Measurements from ENCODE around the gene LCMT2.

Gene LCMT2

GRCh38 chr15:43286074-43286473 is 44.3 kb downstream of the LCMT2 start:
- no peak overlapping the region for H2AFZ ChIP-seq
- no peak overlapping the region for H3K4me3 ChIP-seq (ENCODE audit: low read depth, low read length)
- H3K4me1 ChIP-seq = no peaks in the 10 kb centered on the region
- no peak overlapping the region for H3K9ac ChIP-seq
- H3K4me2 ChIP-seq (ENCODE audit: low read length) = no peak overlapping the region
- TF ChIP-seq, protein P1, sequence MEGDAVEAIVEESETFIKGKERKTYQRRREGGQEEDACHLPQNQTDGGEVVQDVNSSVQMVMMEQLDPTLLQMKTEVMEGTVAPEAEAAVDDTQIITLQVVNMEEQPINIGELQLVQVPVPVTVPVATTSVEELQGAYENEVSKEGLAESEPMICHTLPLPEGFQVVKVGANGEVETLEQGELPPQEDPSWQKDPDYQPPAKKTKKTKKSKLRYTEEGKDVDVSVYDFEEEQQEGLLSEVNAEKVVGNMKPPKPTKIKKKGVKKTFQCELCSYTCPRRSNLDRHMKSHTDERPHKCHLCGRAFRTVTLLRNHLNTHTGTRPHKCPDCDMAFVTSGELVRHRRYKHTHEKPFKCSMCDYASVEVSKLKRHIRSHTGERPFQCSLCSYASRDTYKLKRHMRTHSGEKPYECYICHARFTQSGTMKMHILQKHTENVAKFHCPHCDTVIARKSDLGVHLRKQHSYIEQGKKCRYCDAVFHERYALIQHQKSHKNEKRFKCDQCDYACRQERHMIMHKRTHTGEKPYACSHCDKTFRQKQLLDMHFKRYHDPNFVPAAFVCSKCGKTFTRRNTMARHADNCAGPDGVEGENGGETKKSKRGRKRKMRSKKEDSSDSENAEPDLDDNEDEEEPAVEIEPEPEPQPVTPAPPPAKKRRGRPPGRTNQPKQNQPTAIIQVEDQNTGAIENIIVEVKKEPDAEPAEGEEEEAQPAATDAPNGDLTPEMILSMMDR (IDR thresholded peaks at IDR 0.05) = no peak
- H3K79me2 ChIP-seq = no peaks in the 10 kb centered on the region
- H3K9me3 ChIP-seq (ENCODE audit: control insufficient read depth, low read length) = no peaks in the 10 kb centered on the region
- no peaks in the 10 kb centered on the region for H3K36me3 ChIP-seq (ENCODE audit: control insufficient read depth, insufficient read depth, low read length)
- no peaks in the 10 kb centered on the region for H3K27me3 ChIP-seq (ENCODE audit: control insufficient read depth, insufficient read depth, low read length)
- H3K27ac ChIP-seq = no peak overlapping the region

- no peak overlapping the region for H3K4me3 ChIP-seq (ENCODE audit: low read depth, low read length)
- H3K9ac ChIP-seq = no peak overlapping the region
- no peak overlapping the region for H3K4me2 ChIP-seq (ENCODE audit: low read length)
- H3K27ac ChIP-seq = no peak overlapping the region
- no peaks in the 10 kb centered on the region for H3K36me3 ChIP-seq (ENCODE audit: control insufficient read depth, insufficient read depth, low read length)
- H3K4me1 ChIP-seq = no peaks in the 10 kb centered on the region
- H2AFZ ChIP-seq = no peak overlapping the region
- no peaks in the 10 kb centered on the region for H3K9me3 ChIP-seq (ENCODE audit: control insufficient read depth, low read length)
- TF ChIP-seq, protein P1 (IDR thresholded peaks at IDR 0.05) = peak; percentile 66
- no peaks in the 10 kb centered on the region for H3K79me2 ChIP-seq
- no peaks in the 10 kb centered on the region for H3K27me3 ChIP-seq (ENCODE audit: control insufficient read depth, insufficient read depth, low read length)
Observed at GRCh38 chr15:43285609-43286037, 44.8 kb downstream of the LCMT2 start.

DNA sequence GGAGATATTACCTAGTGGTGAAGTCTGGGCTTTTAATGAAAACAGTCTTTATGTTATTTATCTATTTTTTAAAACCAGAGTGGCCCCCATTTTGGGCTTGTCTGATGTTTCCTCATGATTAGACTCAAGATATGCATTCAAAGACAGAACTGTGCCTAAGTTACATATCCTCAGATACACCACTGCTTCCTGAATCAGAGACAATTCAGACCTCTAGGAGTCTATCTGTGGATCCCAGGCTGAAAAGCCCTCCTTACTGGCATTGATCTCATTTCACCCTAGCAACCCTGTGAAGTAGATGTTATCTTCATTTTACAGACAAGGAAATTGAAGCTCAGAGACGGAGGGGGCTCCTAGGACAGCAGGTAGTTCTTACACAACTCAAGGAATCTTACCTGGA is 46.8 kb downstream of the LCMT2 start:
- no peak overlapping the region for H2AFZ ChIP-seq
- no peaks in the 10 kb centered on the region for H3K27me3 ChIP-seq (ENCODE audit: control insufficient read depth, insufficient read depth, low read length)
- H3K36me3 ChIP-seq (ENCODE audit: control insufficient read depth, insufficient read depth, low read length) = no peaks in the 10 kb centered on the region
- no peak overlapping the region for H3K4me3 ChIP-seq (ENCODE audit: low read depth, low read length)
- H3K27ac ChIP-seq = no peak overlapping the region
- TF ChIP-seq, protein P1 (IDR thresholded peaks at IDR 0.05) = no peak
- H3K9me3 ChIP-seq (ENCODE audit: control insufficient read depth, low read length) = no peaks in the 10 kb centered on the region
- H3K9ac ChIP-seq = no peak overlapping the region
- H3K79me2 ChIP-seq = no peaks in the 10 kb centered on the region
- H3K4me1 ChIP-seq = no peaks in the 10 kb centered on the region
- H3K4me2 ChIP-seq (ENCODE audit: low read length) = no peak overlapping the region

GRCh38 chr15:43281926-43282602 is 48.3 kb downstream of the LCMT2 start:
- TF ChIP-seq, protein P1 (IDR thresholded peaks at IDR 0.05) = no peak
- Histone ChIP-seq H3K27ac (no peak overlapping the region), H2AFZ (no peak overlapping the region), H3K36me3 (ENCODE audit: control insufficient read depth, insufficient read depth, low read length) (no peaks in the 10 kb centered on the region), H3K27me3 (ENCODE audit: control insufficient read depth, insufficient read depth, low read length) (no peaks in the 10 kb centered on the region), H3K4me2 (ENCODE audit: low read length) (no peak overlapping the region), H3K9me3 (ENCODE audit: control insufficient read depth, low read length) (no peaks in the 10 kb centered on the region), H3K4me3 (ENCODE audit: low read depth, low read length) (no peak overlapping the region), H3K9ac (no peak overlapping the region), H3K79me2 (no peaks in the 10 kb centered on the region), H3K4me1 (no peaks in the 10 kb centered on the region)

DNA sequence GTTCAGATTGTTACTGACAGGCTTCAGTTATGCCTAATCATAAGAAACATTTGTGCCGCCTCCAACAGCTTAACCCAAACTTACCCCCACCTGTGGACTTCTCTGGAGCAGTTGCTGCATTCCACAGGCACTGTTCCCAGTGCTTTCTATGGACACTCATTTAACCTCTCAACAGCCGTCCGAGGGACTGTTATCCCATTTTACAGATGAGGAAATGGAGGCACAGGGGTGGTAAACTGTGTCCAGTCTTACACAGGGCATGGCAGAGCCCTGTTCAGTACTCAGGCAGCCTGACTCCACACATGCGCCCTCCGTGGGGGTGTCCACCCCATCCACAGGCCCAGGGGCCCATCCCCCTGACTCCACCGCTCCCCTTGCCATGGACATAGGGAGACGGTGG is 49.4 kb downstream of the LCMT2 start:
- no peak overlapping the region for H3K4me2 ChIP-seq (ENCODE audit: low read length)

More for the DNA sequence above, 49.4 kb downstream of the LCMT2 start:
- TF ChIP-seq, protein P1 (IDR thresholded peaks at IDR 0.05) = no peak
- H3K9me3 ChIP-seq (ENCODE audit: control insufficient read depth, low read length) = no peaks in the 10 kb centered on the region
- H3K27me3 ChIP-seq (ENCODE audit: control insufficient read depth, insufficient read depth, low read length) = no peaks in the 10 kb centered on the region
- H3K27ac ChIP-seq = no peak overlapping the region
- H2AFZ ChIP-seq = no peak overlapping the region
- no peaks in the 10 kb centered on the region for H3K36me3 ChIP-seq (ENCODE audit: control insufficient read depth, insufficient read depth, low read length)
- H3K4me3 ChIP-seq (ENCODE audit: low read depth, low read length) = no peak overlapping the region
- no peaks in the 10 kb centered on the region for H3K4me1 ChIP-seq
- H3K79me2 ChIP-seq = no peaks in the 10 kb centered on the region
- no peak overlapping the region for H3K9ac ChIP-seq

Data from parathyroid adenoma (tissue), 2 donors.